ENCODE measurements around the gene RALGAPA1. TPM values are rescaled to one million over a fixed set of nuclear protein-coding genes. Genes with fewer than 3 reads are reported as not detected.
"Not testable (repeated sequence)": the region's sequence is repeated elsewhere in the genome, so short reads cannot be mapped to it uniquely, and the experiment has no call there.

RALGAPA1 gene
- total RNA-seq, 1 donor from 2014 or later: 61.0 TPM

GRCh38 chr14:35853225-35853624 lies 44.1 kb upstream of the RALGAPA1 start:
- no peak for DNase-seq
- Mint-ChIP-seq H3K27ac (ENCODE audit: unreplicated experiment) (no peak overlapping the region), H3K27me3 (ENCODE audit: unreplicated experiment) (peaks cover 4% of the 10 kb centered on the region), H3K36me3 (ENCODE audit: unreplicated experiment) (no peaks in the 10 kb centered on the region), H3K4me1 (ENCODE audit: low read depth, unreplicated experiment) (peaks cover 3% of the 10 kb centered on the region), H3K4me3 (ENCODE audit: unreplicated experiment) (no peak overlapping the region), H3K9me3 (ENCODE audit: unreplicated experiment) (no peaks in the 10 kb centered on the region)
- no peak for TF ChIP-seq CTCF (IDR thresholded peaks at IDR 0.05; ENCODE audit: partially characterized antibody, unreplicated experiment)

GRCh38 chr14:35851823-35852222 lies 42.7 kb upstream of the RALGAPA1 start:
- no peaks in the 10 kb centered on the region for H3K9me3 Mint-ChIP-seq (ENCODE audit: unreplicated experiment)
- peaks cover 4% of the 10 kb centered on the region for H3K27me3 Mint-ChIP-seq (ENCODE audit: unreplicated experiment)
- H3K36me3 Mint-ChIP-seq (ENCODE audit: unreplicated experiment): no peaks in the 10 kb centered on the region
- no peak for DNase-seq
- no peak overlapping the region for H3K4me3 Mint-ChIP-seq (ENCODE audit: unreplicated experiment)
- peaks cover 3% of the 10 kb centered on the region for H3K4me1 Mint-ChIP-seq (ENCODE audit: low read depth, unreplicated experiment)
- TF ChIP-seq CTCF (IDR thresholded peaks at IDR 0.05; ENCODE audit: partially characterized antibody, unreplicated experiment): no peak
- no peak overlapping the region for H3K27ac Mint-ChIP-seq (ENCODE audit: unreplicated experiment)

GRCh38 chr14:35849122-35849521 lies 40.0 kb upstream of the RALGAPA1 start:
- Mint-ChIP-seq H3K4me3 (ENCODE audit: unreplicated experiment) (no peak overlapping the region), H3K36me3 (ENCODE audit: unreplicated experiment) (no peaks in the 10 kb centered on the region), H3K27me3 (ENCODE audit: unreplicated experiment) (peaks cover 4% of the 10 kb centered on the region), H3K9me3 (ENCODE audit: unreplicated experiment) (no peaks in the 10 kb centered on the region), H3K27ac (ENCODE audit: unreplicated experiment) (no peak overlapping the region), H3K4me1 (ENCODE audit: low read depth, unreplicated experiment) (no peaks in the 10 kb centered on the region)
- no peak for DNase-seq
- TF ChIP-seq CTCF (IDR thresholded peaks at IDR 0.05; ENCODE audit: partially characterized antibody, unreplicated experiment): no peak

- H3K9me3 Mint-ChIP-seq (ENCODE audit: unreplicated experiment): peaks cover 3% of the 10 kb centered on the region
- H3K4me3 Mint-ChIP-seq (ENCODE audit: unreplicated experiment): no peak overlapping the region
- no peak for TF ChIP-seq CTCF (IDR thresholded peaks at IDR 0.05; ENCODE audit: partially characterized antibody, unreplicated experiment)
- peaks cover 2% of the 10 kb centered on the region for H3K27me3 Mint-ChIP-seq (ENCODE audit: unreplicated experiment)
- DNase-seq: no peak
- peaks cover 8% of the 10 kb centered on the region for H3K36me3 Mint-ChIP-seq (ENCODE audit: unreplicated experiment)
- H3K27ac Mint-ChIP-seq (ENCODE audit: unreplicated experiment): no peak overlapping the region
- no peaks in the 10 kb centered on the region for H3K4me1 Mint-ChIP-seq (ENCODE audit: low read depth, unreplicated experiment)
These were observed 38.5 kb upstream of the RALGAPA1 start for GRCh38 chr14:35847636-35848035.

GRCh38 chr14:35844494-35844893 lies 35.4 kb upstream of the RALGAPA1 start:
- H3K4me1 Mint-ChIP-seq (ENCODE audit: low read depth, unreplicated experiment): no peaks in the 10 kb centered on the region
- peaks cover 2% of the 10 kb centered on the region for H3K27me3 Mint-ChIP-seq (ENCODE audit: unreplicated experiment)
- H3K36me3 Mint-ChIP-seq (ENCODE audit: unreplicated experiment): peaks cover 30% of the 10 kb centered on the region
- no peak for TF ChIP-seq CTCF (IDR thresholded peaks at IDR 0.05; ENCODE audit: partially characterized antibody, unreplicated experiment)
- H3K27ac Mint-ChIP-seq (ENCODE audit: unreplicated experiment): no peak overlapping the region
- peaks cover 10% of the 10 kb centered on the region for H3K9me3 Mint-ChIP-seq (ENCODE audit: unreplicated experiment)
- no peak for DNase-seq
- no peak overlapping the region for H3K4me3 Mint-ChIP-seq (ENCODE audit: unreplicated experiment)

GRCh38 chr14:35842245-35842644 lies 33.1 kb upstream of the RALGAPA1 start:
- not testable (repeated sequence) for H3K9me3 Mint-ChIP-seq (ENCODE audit: unreplicated experiment); H3K4me1 Mint-ChIP-seq (ENCODE audit: low read depth, unreplicated experiment); DNase-seq; H3K27me3 Mint-ChIP-seq (ENCODE audit: unreplicated experiment); H3K27ac Mint-ChIP-seq (ENCODE audit: unreplicated experiment); H3K4me3 Mint-ChIP-seq (ENCODE audit: unreplicated experiment)
- peaks cover 41% of the 10 kb centered on the region for H3K36me3 Mint-ChIP-seq (ENCODE audit: unreplicated experiment)

- not testable (repeated sequence) for DNase-seq; H3K27ac Mint-ChIP-seq (ENCODE audit: unreplicated experiment); H3K4me1 Mint-ChIP-seq (ENCODE audit: low read depth, unreplicated experiment); H3K4me3 Mint-ChIP-seq (ENCODE audit: unreplicated experiment); H3K9me3 Mint-ChIP-seq (ENCODE audit: unreplicated experiment); H3K27me3 Mint-ChIP-seq (ENCODE audit: unreplicated experiment)
- H3K36me3 Mint-ChIP-seq (ENCODE audit: unreplicated experiment): peaks cover 41% of the 10 kb centered on the region
These were observed 32.6 kb upstream of the RALGAPA1 start for GRCh38 chr14:35841704-35842103.
